ENCODE measurements around the gene PAK4.

PAK4 gene

GRCh38 chr19:39082745-39083598, 42.6 kb upstream of the PAK4 start:
- DNase-seq (ENCODE audit: low read depth), result no peak
- H3K4me3 ChIP-seq (ENCODE audit: low read depth, low read length), result no peak overlapping the region
- TF ChIP-seq POLR2A (IDR thresholded peaks at IDR 0.05; ENCODE audit: extremely low read depth, insufficient read length) (no peak), CTCF (IDR thresholded peaks at IDR 0.05; ENCODE audit: low read depth, low read length) (no peak)

GRCh38 chr19:39083599-39083982, 42.0 kb upstream of the PAK4 start:
- no peak overlapping the region for H3K4me3 ChIP-seq (ENCODE audit: low read depth, low read length)
- no peak for DNase-seq (ENCODE audit: low read depth)
- no peak for TF ChIP-seq MYC (IDR thresholded peaks at IDR 0.05; ENCODE audit: low read depth, low read length)

GRCh38 chr19:39083983-39084731, 41.4 kb upstream of the PAK4 start, which contains the start of gene ACP7:
Gene ACP7, plus strand, starts transcription at chr19:39084368. Its CDS starts 902 bp downstream, at chr19:39085270.
- DNase-seq (ENCODE audit: low read depth), result no peak
- no peak for TF ChIP-seq POLR2A (IDR thresholded peaks at IDR 0.05; ENCODE audit: extremely low read depth, insufficient read length)
- TF ChIP-seq MYC (IDR thresholded peaks at IDR 0.05; ENCODE audit: low read depth, low read length), result no peak
- TF ChIP-seq CTCF (IDR thresholded peaks at IDR 0.05; ENCODE audit: low read depth, low read length), result no peak
- no peak for TF ChIP-seq MAX (IDR thresholded peaks at IDR 0.05; ENCODE audit: low read depth, low read length)
- no peak within 1 kb of the TSS for H3K4me3 ChIP-seq (ENCODE audit: low read depth, low read length)

- TF ChIP-seq MYC (IDR thresholded peaks at IDR 0.05; ENCODE audit: low read depth, low read length) (no peak), MAX (IDR thresholded peaks at IDR 0.05; ENCODE audit: low read depth, low read length) (no peak), POLR2A (IDR thresholded peaks at IDR 0.05; ENCODE audit: extremely low read depth, insufficient read length) (no peak), CTCF (IDR thresholded peaks at IDR 0.05; ENCODE audit: low read depth, low read length) (no peak)
- no peak for DNase-seq (ENCODE audit: low read depth)
- no peak overlapping the region for H3K4me3 ChIP-seq (ENCODE audit: low read depth, low read length)
These were observed 40.9 kb upstream of the PAK4 start for GRCh38 chr19:39084732-39085080.

GRCh38 chr19:39085392-39085791, 40.2 kb upstream of the PAK4 start:
- DNase-seq (ENCODE audit: low read depth), result no peak

GRCh38 chr19:39086386-39086785, 39.2 kb upstream of the PAK4 start:
- no peak overlapping the region for H3K4me3 ChIP-seq (ENCODE audit: low read depth, low read length)
- DNase-seq (ENCODE audit: low read depth), result no peak
- TF ChIP-seq POLR2A (IDR thresholded peaks at IDR 0.05; ENCODE audit: extremely low read depth, insufficient read length) (no peak), MYC (IDR thresholded peaks at IDR 0.05; ENCODE audit: low read depth, low read length) (no peak), CTCF (IDR thresholded peaks at IDR 0.05; ENCODE audit: low read depth, low read length) (no peak), MAX (IDR thresholded peaks at IDR 0.05; ENCODE audit: low read depth, low read length) (no peak)

More at GRCh38 chr19:39085392-39085791, 40.2 kb upstream of the PAK4 start:
- TF ChIP-seq CTCF (IDR thresholded peaks at IDR 0.05; ENCODE audit: low read depth, low read length) (no peak), MYC (IDR thresholded peaks at IDR 0.05; ENCODE audit: low read depth, low read length) (no peak), POLR2A (IDR thresholded peaks at IDR 0.05; ENCODE audit: extremely low read depth, insufficient read length) (no peak)
- no peak overlapping the region for H3K4me3 ChIP-seq (ENCODE audit: low read depth, low read length)

Measured in NB4 (cell line).